ENCODE results near the gene FKBP1A. TPM values are rescaled to one million over a fixed set of nuclear protein-coding genes. Genes with fewer than 3 reads are reported as not detected.

The FKBP1A gene
- total RNA-seq, 4 donors from 2014 or later: 78.6 to 116 (median 86.8) TPM

DNA sequence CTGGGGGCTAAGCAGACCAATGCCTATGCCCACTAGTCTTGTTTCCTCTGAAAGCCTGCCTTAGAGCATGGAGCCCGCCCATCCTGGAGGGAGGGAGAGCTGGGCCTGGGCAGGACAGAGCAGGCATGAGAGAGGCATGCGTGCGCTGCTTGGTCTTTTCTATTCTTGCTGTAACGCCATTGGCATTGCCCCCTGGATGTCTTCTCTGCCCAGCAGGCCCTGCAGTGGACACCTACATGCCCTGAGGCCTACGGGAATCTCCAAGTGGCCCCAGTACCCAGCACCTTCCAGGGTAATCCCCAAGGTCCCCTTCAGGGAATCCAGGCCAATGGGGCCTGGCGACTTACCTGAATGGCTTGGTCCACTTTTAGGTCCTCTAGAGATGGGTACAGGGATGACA, 72.8 kb downstream of the FKBP1A start:
- Histone ChIP-seq H3K27ac (no peak overlapping the region), H3K36me3 (no peaks in the 10 kb centered on the region), H3K4me1 (peaks cover 0 to 13% (median 5%) of the 10 kb centered on the region in 3 donors), H3K9me3 (no peaks in the 10 kb centered on the region), H3K27me3 (peaks cover 6% of the 10 kb centered on the region), H3K4me3 (no peak overlapping the region)
- TF ChIP-seq POLR2A (IDR thresholded peaks at IDR 0.05): no peak
- no peak for TF ChIP-seq POLR2AphosphoS5 (IDR thresholded peaks at IDR 0.05)
- no peak for TF ChIP-seq EP300 (IDR thresholded peaks at IDR 0.05)
- TF ChIP-seq, protein P1, sequence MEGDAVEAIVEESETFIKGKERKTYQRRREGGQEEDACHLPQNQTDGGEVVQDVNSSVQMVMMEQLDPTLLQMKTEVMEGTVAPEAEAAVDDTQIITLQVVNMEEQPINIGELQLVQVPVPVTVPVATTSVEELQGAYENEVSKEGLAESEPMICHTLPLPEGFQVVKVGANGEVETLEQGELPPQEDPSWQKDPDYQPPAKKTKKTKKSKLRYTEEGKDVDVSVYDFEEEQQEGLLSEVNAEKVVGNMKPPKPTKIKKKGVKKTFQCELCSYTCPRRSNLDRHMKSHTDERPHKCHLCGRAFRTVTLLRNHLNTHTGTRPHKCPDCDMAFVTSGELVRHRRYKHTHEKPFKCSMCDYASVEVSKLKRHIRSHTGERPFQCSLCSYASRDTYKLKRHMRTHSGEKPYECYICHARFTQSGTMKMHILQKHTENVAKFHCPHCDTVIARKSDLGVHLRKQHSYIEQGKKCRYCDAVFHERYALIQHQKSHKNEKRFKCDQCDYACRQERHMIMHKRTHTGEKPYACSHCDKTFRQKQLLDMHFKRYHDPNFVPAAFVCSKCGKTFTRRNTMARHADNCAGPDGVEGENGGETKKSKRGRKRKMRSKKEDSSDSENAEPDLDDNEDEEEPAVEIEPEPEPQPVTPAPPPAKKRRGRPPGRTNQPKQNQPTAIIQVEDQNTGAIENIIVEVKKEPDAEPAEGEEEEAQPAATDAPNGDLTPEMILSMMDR (IDR thresholded peaks at IDR 0.05): no peak
- WGBS, 2 donors (ENCODE audit: low coverage in 1 of 2): 95% methylated on average over 4 of the region's 6 CpGs; no CpG with 5 or more reads in 1 of the 2 donors
- ATAC-seq: no peak

DNA sequence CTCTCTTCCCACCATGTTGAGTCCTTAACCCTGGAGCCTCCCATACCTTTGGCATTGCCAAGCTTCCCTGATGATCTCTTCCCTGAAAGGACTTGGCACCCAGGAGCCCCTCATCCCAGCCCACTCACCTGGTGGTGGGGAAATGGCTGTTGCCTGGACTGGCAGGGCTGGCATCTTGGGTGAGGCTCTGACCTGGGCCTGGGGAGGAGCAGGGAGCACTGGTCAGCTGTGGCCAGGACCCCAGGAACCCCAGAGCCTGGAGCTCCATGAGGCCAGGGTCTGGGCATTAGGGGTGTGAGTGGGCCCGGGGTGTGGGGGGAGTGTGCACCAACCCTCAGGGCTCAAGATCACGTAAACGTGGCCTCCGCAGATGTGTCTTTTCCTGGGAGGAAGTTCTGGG, 73.4 kb downstream of the FKBP1A start:
- no peak overlapping the region for H3K27ac ChIP-seq
- WGBS, 2 donors (ENCODE audit: low coverage in 1 of 2): 80% methylated on average over 2 of the region's 4 CpGs; no CpG with 5 or more reads in 1 of the 2 donors
- H3K4me1 ChIP-seq: peaks cover 0 to 8% (median under 1%) of the 10 kb centered on the region in 3 donors
- peaks cover 6% of the 10 kb centered on the region for H3K27me3 ChIP-seq
- no peaks in the 10 kb centered on the region for H3K36me3 ChIP-seq
- no peak overlapping the region for H3K4me3 ChIP-seq
- no peaks in the 10 kb centered on the region for H3K9me3 ChIP-seq
- TF ChIP-seq, protein P1 (IDR thresholded peaks at IDR 0.05): no peak
- TF ChIP-seq EP300 (IDR thresholded peaks at IDR 0.05): no peak
- no peak for TF ChIP-seq POLR2AphosphoS5 (IDR thresholded peaks at IDR 0.05)
- no peak for TF ChIP-seq POLR2A (IDR thresholded peaks at IDR 0.05)
- no peak for ATAC-seq

DNA sequence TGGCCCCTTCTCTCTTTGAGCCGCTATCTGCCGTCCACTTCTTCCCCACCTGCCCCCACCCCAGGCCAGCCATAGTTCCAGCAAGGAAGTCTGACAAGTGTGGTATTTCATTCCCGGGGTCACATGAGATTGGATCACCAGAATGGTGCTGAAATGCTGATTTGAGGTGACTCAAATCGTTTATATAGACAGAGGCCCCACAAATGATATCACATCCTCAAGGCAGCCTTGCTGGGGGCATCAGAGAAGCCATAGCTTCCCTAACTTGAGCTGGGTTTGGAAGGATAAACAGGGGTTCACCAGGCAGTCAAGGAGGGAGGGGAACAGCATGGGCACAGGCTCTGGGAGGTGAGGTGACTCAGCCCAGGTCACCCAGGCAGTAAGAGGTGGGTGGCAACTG, 73.8 kb downstream of the FKBP1A start:
- Histone ChIP-seq H3K9me3 (no peaks in the 10 kb centered on the region), H3K27ac (no peak overlapping the region)
- no peak for ATAC-seq

More for the DNA sequence above, 73.8 kb downstream of the FKBP1A start:
- Histone ChIP-seq H3K4me1 (peaks cover 0 to 4% (median 0%) of the 10 kb centered on the region in 3 donors), H3K27me3 (peaks cover 6% of the 10 kb centered on the region), H3K4me3 (no peak overlapping the region), H3K36me3 (no peaks in the 10 kb centered on the region)
- 78 to 100% methylated on average over 2 to 4 of the region's 4 CpGs for WGBS, 2 donors (ENCODE audit: low coverage in 1 of 2)
- TF ChIP-seq POLR2AphosphoS5 (IDR thresholded peaks at IDR 0.05): no peak
- no peak for TF ChIP-seq POLR2A (IDR thresholded peaks at IDR 0.05)
- TF ChIP-seq EP300 (IDR thresholded peaks at IDR 0.05): no peak
- TF ChIP-seq, protein P1 (IDR thresholded peaks at IDR 0.05): no peak

Other genes with a start within 250 kb of the FKBP1A start
- gene TMEM74B, start 208.1 kb downstream of the FKBP1A start, total RNA-seq: 1 to 10 TPM in 2 of 4 donors, not detected in 2; 1.5 to 1.8 TPM
- gene C20orf202, start 189.6 kb downstream of the FKBP1A start, total RNA-seq: 1 to 10 TPM in 1 of 4 donors, under 1 TPM in 2, not detected in 1; 0.27 to 1.3 (median 0.62) TPM
- not detected for gene RAD21L1, start 167.0 kb downstream of the FKBP1A start, total RNA-seq
- gene SNPH, start 126.8 kb downstream of the FKBP1A start, total RNA-seq: 10 to 100 TPM in 3 of 4 donors, 1 to 10 TPM in 1; 9.8 to 31.6 (median 12.5) TPM
- gene SDCBP2, start 63.9 kb downstream of the FKBP1A start, total RNA-seq: 10 to 100 TPM in 1 of 4 donors, 1 to 10 TPM in 3; 1.6 to 17.5 (median 3.5) TPM
- gene NSFL1C, start 73.8 kb upstream of the FKBP1A start, total RNA-seq: 10 to 100 TPM; 48.8 to 64.1 (median 53.5) TPM
- gene SIRPB2, start 98.4 kb upstream of the FKBP1A start, total RNA-seq: 10 to 100 TPM in 1 of 4 donors, 1 to 10 TPM in 3; 5.9 to 11.1 (median 8.3) TPM
- gene SIRPD, start 164.7 kb upstream of the FKBP1A start, total RNA-seq: under 1 TPM in 1 of 4 donors, not detected in 3; 0.27 TPM
- gene SIRPB1, start 227.0 kb upstream of the FKBP1A start, total RNA-seq: 1 to 10 TPM; 3.4 to 6.9 (median 4.3) TPM

All from gastroesophageal sphincter (tissue), 4 donors.